Mesothelial cell of epicardium (in vitro differentiated cells): ENCODE measurements around the gene CCDC71. TPM values are rescaled to one million over a fixed set of nuclear protein-coding genes. Genes with fewer than 3 reads are reported as not detected.

Experiments used
- DNase-seq, 2 experiments: peaks; one replicate each; pipeline ENCODE4 v3.0.0; 2021; ENCODE audit warnings: low spot score in 2 of 2; ENCODE audit not compliant: unreplicated experiment in 2 of 2
- H3K27ac Mint-ChIP-seq: 2 replicates; pipeline ENCODE4 v1.8.0; 2021; ENCODE audit warnings: mixed read lengths
- H3K27me3 Mint-ChIP-seq: 2 replicates; pipeline ENCODE4 v1.8.0; 2021; ENCODE audit warnings: low read depth, mixed read lengths
- H3K36me3 Mint-ChIP-seq: 2 replicates; pipeline ENCODE4 v1.8.0; 2021; ENCODE audit warnings: mixed read lengths
- H3K4me1 Mint-ChIP-seq: 2 replicates; pipeline ENCODE4 v1.8.0; 2021; ENCODE audit warnings: mixed read lengths
- H3K4me3 Mint-ChIP-seq: 2 replicates; pipeline ENCODE4 v1.8.0; 2021; ENCODE audit warnings: mild to moderate bottlenecking, moderate library complexity, mixed read lengths
- H3K9me3 Mint-ChIP-seq: 2 replicates; pipeline ENCODE4 v1.8.0; 2021; ENCODE audit warnings: mixed read lengths
- CTCF ChIP-seq: fragments of 200-600 bp; sonication (generic); IDR thresholded peaks from one replicate; pipeline ENCODE4 v1.5.0; 2021; ENCODE audit warnings: antibody characterized with exemption; ENCODE audit not compliant: unreplicated experiment
- total RNA-seq: library from RNA; stranded (reverse); gene quantifications from 3 replicates; pipeline ENCODE4 v1.2.1, GENCODE V29; 2021

Gene CCDC71
- total RNA-seq, 1 donor from 2014 or later: 28.9 TPM

- Mint-ChIP-seq H3K4me1 (no peaks in the 10 kb centered on the region), H3K4me3 (no peak overlapping the region), H3K9me3 (peaks cover 5% of the 10 kb centered on the region), H3K27ac (no peak overlapping the region), H3K36me3 (no peaks in the 10 kb centered on the region), H3K27me3 (no peaks in the 10 kb centered on the region)
- DNase-seq: no peak
- no peak for TF ChIP-seq CTCF
Measured at GRCh38 chr3:49198611-49199230, 32.6 kb upstream of the CCDC71 start.

GRCh38 chr3:49198161-49198560, 32.0 kb upstream of the CCDC71 start:
- peaks cover 5% of the 10 kb centered on the region for H3K9me3 Mint-ChIP-seq
- no peaks in the 10 kb centered on the region for H3K4me1 Mint-ChIP-seq
- no peak for TF ChIP-seq CTCF
- no peaks in the 10 kb centered on the region for H3K36me3 Mint-ChIP-seq
- H3K4me3 Mint-ChIP-seq: no peak overlapping the region
- no peak for DNase-seq
- no peaks in the 10 kb centered on the region for H3K27me3 Mint-ChIP-seq
- H3K27ac Mint-ChIP-seq: no peak overlapping the region

GRCh38 chr3:49191741-49192140, 25.6 kb upstream of the CCDC71 start:
- no peak for DNase-seq
- no peaks in the 10 kb centered on the region for H3K27me3 Mint-ChIP-seq
- no peaks in the 10 kb centered on the region for H3K36me3 Mint-ChIP-seq
- TF ChIP-seq CTCF: no peak
- no peaks in the 10 kb centered on the region for H3K9me3 Mint-ChIP-seq
- no peak overlapping the region for H3K4me3 Mint-ChIP-seq
- H3K27ac Mint-ChIP-seq: no peak overlapping the region
- H3K4me1 Mint-ChIP-seq: no peaks in the 10 kb centered on the region

- H3K27me3 Mint-ChIP-seq: no peaks in the 10 kb centered on the region
- H3K9me3 Mint-ChIP-seq: no peaks in the 10 kb centered on the region
- DNase-seq: no peak
- no peak overlapping the region for H3K27ac Mint-ChIP-seq
- H3K4me3 Mint-ChIP-seq: no peak overlapping the region
- TF ChIP-seq CTCF: no peak
- no peaks in the 10 kb centered on the region for H3K36me3 Mint-ChIP-seq
- H3K4me1 Mint-ChIP-seq: no peaks in the 10 kb centered on the region
Measured at GRCh38 chr3:49183873-49184272, 17.7 kb upstream of the CCDC71 start.

- H3K4me1 Mint-ChIP-seq: no peaks in the 10 kb centered on the region
- TF ChIP-seq CTCF: no peak
- no peak overlapping the region for H3K27ac Mint-ChIP-seq
- H3K27me3 Mint-ChIP-seq: no peaks in the 10 kb centered on the region
- H3K36me3 Mint-ChIP-seq: no peaks in the 10 kb centered on the region
- no peaks in the 10 kb centered on the region for H3K9me3 Mint-ChIP-seq
- H3K4me3 Mint-ChIP-seq: no peak overlapping the region
- DNase-seq: no peak
Measured at GRCh38 chr3:49182682-49183081, 16.6 kb upstream of the CCDC71 start.

GRCh38 chr3:49181351-49181750, 15.2 kb upstream of the CCDC71 start:
- Mint-ChIP-seq H3K36me3 (no peaks in the 10 kb centered on the region), H3K27ac (no peak overlapping the region), H3K27me3 (no peaks in the 10 kb centered on the region), H3K4me3 (no peak overlapping the region), H3K4me1 (no peaks in the 10 kb centered on the region), H3K9me3 (no peaks in the 10 kb centered on the region)
- no peak for TF ChIP-seq CTCF
- no peak for DNase-seq
